Hematopoietic multipotent progenitor cell treated with erythropoietin and hydrocortisone succinate and interleukin-3 and kit ligand, for 15 days (in vitro differentiated cells): Measurements from ENCODE around the gene LENG8.

Source experiments
- DNase-seq: peaks from one replicate; pipeline ENCODE4 v3.0.0-alpha.2; 2015; ENCODE audit warnings: low spot score

Gene LENG8

DNA sequence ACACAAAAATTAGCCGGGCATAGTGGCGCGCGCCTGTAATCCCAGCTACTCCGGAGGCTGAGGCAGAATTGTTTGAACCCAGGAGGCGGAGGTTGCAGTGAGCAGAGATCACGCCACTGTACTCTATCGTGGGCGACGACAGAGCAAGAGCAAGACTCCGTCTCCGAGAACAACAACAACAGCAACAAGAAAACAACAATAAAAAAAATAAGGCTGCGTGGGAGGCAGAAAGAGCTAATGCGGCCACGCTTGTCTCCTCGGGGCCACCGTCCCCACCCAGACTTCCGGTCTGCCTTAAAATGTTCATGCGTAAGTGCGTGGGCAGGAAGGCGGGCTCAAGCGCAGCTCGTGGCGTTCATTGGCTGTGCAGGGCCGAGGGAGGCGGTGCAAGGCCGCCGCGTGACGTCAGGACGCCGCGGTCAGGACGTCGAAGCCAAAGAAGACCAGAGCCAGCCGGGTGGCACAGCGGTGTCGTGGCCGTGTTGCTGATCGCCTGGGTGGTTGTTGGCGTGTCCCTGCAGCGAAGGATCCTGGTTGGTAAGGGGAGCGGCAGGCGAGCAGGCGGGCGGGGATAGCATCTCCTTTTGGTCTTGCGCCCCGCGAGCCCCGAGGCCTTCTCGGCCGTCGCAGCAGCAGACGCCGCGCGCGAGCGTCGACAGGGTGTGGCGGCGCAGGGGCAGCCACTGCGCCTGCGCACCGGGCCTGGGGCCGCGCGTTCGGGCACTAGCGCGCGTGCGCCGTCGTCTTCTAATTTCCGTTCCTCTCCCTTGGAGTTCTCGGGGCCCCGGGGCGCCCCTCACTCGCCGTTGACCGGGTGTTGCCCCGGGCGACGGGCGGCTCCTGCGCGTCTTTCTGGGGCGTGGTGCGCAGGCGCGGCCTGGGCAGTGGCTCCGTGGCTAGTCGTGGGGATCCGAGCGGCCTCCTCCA is at the start of gene LENG8:
Gene LENG8, plus strand, starts transcription at position 426 of the 927 bp plus-strand sequence. CDS start 2,146 bp downstream, outside the sequence.
- DNase-seq: peak; percentile 97

DNA sequence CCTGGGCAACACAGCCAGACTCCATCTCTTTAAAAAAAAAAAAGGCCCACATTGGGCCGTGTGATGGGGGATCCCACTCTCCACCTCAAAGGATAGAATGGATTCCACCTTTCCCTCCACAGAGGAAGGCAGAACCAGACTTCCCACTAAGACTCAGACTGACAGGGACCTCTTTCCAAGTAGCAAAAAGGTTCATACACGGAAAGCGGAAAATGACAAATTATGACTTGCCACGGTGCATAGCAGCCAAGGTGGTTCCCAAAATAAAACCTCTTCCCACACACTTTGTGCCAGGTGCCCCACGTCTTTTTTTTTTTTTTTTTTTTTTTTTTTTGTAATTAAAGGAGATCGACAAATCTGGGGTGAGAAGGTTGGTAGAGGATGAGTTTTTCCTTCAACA is 48.1 kb upstream of the LENG8 start:
- no peak for DNase-seq

DNA sequence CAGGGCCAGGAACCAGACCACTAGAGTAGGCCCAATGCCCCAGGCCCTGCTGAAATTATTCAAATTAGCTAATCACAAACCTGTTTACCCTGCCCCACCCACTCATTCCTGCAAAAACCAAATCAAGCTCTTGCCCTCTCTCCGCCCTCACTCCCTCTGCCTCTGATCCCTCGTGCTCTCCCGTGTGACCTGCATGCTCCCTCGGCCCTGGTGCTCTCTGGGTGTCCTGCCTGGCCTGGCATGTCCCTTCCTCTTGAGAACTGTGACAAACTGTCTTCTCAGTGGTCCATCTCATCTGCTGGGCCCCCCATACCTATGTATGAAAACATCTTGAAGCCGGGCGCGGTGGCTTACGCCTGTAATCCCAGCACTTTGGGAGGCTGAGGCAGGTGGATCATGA is 45.9 kb upstream of the LENG8 start:
- no peak for DNase-seq

DNA sequence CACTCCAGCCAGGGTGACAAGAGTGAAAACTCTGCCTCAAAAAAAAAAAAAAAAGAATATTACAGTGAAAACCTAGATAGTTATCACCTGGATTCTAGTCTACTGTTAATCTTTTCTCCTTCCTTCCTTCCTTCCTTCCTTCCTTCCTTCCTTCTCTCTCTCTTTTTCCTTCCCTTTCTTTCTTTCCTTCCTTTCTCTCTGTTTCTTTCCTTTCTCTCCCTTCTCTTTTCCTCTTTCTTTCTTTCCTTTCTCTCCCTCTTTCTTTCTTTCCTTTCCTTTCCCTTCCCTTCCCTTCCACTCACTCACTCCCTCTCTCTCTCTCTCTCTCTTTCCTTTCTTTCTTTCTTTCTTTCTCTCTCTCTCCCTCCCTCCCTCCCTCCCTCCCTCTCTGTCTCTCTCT is 43.4 kb upstream of the LENG8 start:
- DNase-seq: no peak

DNA sequence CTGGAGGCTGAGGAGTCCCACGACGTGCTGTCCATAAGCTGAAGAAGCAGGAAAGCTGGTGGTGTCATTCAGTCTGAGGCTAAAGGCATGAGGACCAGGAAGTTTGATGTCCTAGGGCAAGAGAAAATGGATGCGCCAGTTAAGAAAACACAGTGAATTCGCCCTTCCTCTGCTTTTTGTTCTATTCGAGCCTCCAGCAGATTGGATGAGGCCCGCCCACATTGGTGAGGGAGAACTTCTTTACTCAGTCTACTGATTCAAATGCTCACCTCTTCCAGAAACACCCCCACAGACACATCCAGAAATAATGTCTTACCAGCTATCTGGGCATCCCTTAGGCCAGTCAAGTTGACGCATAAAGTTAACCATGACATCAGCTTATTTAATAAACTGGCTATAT is 41.2 kb upstream of the LENG8 start:
- no peak for DNase-seq

DNA sequence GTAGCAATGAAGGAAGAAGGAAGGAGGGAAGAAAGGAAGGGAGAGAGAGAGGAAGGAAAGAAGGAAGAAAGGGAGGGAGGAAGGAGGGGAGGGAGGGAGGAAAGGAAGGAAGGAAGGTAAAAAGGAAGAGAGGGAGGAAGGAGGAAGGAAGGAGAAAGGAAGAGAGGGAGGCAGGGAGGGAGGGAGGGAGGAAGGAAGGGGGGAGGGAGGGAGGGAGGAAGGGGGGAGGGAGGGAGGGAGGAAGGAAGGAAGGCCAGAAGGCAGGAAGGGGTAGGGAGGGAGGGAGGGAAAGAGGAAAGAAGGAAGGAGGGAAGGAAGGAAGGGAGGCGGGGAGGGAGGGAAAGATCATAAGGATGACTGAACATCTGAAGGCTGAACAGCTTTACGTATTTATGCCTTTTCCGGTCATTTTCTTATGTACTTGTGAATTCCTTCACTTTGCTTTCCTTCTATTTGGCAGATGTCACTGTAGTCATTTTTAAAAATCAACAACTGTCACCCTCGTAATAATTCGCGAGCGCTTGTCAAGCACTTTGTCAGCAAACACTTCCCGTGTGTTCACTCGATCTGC is 40.5 kb upstream of the LENG8 start:
- no peak for DNase-seq

DNA sequence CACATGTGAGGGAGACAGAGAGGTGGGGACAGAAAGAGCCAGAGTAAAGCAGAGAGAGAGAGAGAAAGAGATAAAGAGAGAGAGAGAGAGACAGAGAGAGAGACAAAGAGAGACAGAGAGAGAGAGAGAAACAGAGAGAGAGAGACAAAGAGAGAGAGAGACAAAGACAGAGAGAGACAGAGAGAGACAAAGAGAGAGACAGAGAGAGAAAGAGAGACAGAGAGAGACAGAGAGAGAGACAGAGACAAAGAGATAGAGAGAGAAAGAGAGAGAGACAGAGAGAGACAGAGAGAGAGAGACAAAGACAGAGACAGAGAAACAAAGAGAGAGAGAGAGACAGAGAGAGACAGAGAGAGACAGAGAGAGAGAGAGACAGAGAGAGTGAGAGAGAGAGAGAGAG is 38.0 kb upstream of the LENG8 start:
- no peak for DNase-seq

DNA sequence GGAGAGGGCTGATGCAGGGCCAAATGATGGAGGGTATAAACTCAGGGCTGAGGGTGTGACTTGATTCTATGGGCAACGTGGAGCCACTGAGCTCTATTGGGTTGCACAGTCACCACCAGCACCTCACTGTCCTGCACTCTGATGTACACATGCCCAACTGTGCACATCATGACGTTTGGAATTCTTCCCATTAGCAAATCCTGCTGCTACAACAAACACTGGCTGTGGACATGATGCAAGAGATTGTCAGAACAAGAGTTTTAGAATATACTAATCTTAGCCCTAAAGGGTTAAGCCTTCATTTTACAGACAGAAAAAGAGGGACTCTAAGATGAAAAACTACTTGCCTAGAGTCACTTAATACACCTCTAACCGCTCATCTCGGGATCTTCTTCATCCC is 36.1 kb upstream of the LENG8 start:
- DNase-seq: no peak

DNA sequence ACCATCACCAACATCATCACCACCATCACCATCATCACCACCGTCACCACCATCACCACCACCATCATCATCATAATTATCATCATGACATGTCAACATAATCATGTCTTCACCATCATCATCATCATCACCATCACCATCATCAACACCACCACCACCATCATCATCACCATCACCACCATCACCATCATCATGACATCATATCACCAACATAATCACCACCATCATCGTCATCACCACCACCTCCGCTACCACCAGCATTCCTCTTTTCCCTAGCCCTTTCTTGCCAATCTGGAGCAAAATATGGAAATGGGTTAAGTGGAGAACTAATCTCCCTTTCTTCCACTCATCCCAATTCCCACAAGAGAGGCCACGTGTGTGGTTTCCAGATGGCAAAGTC is 34.8 kb upstream of the LENG8 start:
- DNase-seq: no peak

DNA sequence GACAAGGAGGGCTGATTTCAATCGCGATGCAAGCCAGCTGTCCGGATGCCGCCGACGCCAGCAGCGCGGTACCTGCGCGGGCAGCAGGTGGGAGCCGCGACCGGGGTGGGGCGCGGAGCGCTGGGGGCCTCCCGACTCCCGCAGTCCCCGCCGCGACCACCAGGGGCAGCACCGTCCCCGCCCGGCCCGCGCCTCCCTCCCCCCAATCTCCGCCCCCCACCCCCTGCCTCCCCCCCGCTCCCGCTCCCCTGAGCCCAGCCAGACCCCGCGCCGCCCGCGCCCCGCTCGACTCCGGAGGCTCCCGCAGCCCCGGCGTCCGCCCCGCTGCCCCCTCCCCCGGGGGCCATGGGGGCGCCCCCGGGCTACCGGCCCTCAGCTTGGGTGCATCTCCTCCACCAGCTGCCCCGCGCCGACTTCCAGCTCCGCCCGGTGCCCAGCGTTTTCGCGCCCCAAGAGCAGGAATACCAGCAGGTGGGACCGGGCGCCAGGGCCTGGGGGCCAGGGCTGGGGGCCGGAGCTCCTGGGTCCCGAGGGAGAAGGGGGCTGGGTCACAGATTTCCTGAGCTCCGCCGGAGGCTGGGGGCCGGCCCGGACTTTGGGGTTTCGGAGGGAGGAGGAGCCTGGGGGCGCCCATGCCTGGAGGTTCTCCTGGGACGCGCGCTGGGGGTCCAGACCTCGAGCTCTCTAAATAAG is 33.6 kb upstream of the LENG8 start, which contains the start of gene TTYH1:
Gene TTYH1, plus strand, starts transcription at position 257 of the 693 bp plus-strand sequence. Its CDS starts 89 bp downstream, at position 346.
- no peak for DNase-seq

DNA sequence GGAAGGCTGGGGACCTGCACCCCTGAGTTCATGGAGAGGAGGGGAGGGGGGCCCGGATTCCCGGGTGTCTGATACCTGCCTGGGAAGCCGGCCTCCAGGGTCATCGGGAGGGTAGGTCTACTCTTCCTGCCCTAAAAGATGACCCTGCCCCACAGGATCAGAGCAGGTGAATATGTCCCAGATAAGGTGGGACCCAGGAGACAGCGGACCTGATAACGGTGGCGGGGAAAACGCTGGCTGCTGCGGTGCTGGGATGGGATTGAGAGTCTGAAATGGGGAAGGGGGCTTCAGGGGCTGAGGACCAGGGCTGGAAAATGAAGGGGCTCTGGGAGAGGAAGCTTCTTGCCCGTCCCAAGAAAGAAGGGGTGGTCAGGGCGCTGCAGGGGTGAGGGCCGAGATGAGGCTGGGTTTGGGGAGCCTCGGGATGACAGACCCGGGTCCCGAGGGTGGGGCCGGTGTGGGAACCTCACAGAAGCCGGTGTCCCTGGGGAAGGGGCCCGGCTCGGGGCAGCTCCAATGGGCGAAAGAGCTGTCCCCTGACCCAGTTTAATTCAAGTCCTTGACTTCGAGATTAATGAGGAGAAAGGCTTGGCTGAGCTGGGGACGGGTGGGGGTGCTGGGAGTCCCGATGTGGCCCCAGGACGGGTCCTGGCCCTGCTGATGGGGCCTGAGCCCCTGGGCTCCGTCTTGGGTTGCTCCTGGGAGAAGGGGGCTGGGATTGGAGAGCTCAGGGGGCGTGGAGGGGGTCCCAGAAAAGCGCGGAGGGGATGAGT is 32.9 kb upstream of the LENG8 start:
- DNase-seq: no peak

DNA sequence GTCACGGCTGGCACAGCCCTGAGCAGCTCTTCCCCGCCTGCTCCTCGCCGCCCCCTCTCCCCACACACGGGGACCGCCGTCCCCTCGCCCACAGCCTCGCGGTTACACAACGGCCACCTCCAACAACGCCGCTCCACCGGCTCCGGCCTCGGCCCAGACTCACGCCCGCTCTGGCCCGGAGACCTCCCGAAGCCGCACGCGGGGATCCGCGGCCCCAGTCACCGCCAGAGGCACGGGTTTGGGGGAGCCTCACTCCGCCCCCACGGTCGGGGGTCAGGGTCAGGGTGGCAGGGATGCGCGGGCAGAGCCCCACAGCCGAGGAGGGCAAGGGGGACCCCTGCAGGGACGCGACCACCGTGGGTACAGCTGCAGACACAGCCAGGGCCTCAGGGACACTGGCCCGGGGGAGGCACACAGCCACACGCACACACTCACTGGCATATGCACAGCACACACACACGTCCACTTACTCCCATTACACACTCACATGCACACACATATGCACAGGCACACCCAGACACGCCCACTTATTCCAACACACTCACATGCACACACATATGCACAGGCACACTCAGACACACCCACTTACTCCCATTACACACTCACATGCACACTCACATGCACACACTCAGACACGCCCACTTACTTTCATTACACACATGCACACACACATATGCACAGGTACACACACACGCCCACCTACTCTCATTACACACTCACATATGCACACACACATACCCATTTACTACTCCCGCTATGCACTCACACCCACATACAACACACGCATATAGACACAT is 32.1 kb upstream of the LENG8 start:
- DNase-seq: no peak

DNA sequence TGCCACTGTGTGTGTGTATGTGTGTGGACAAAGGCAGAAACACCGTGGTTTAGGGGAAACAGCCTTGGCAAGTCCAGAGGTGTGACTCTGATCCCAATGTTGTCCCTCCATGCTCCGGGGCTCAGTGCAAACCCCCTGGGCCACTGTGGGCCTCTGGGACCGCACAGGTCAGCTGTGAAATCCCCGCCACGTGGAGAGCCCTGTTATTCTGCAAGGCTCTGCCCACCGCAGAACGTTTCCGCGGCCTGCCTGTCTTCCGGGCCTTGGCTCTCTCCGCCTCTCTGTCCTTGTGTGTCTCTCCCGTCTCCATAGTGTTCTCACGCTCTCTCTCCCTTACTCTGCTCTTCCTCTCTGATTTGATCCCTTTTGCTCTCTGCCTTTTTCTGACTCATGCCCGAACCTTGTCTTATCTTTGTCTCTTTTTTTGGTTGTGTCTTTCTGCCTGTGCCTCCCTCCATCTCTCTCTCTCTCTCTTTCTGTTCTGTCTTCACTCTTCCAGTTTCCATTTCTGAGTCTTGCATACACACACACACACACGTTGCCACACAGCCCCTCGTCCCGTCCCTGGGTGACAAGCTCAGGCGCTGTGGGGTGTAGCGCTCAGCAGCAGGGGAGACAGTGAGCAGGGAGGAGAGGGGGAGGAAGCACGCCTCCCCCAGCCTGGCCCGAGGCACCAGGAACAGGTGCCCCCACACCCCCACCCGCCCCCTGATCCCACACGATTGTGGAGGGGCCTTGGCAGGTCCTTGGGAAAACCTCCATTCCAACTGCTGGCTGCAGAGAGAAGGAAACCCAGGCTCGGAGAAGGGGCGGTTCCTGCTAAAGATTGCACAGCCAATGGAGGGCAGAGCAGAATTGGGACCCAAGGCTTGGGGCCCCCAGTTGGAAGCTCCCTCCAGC is 30.7 kb upstream of the LENG8 start:
- no peak for DNase-seq

DNA sequence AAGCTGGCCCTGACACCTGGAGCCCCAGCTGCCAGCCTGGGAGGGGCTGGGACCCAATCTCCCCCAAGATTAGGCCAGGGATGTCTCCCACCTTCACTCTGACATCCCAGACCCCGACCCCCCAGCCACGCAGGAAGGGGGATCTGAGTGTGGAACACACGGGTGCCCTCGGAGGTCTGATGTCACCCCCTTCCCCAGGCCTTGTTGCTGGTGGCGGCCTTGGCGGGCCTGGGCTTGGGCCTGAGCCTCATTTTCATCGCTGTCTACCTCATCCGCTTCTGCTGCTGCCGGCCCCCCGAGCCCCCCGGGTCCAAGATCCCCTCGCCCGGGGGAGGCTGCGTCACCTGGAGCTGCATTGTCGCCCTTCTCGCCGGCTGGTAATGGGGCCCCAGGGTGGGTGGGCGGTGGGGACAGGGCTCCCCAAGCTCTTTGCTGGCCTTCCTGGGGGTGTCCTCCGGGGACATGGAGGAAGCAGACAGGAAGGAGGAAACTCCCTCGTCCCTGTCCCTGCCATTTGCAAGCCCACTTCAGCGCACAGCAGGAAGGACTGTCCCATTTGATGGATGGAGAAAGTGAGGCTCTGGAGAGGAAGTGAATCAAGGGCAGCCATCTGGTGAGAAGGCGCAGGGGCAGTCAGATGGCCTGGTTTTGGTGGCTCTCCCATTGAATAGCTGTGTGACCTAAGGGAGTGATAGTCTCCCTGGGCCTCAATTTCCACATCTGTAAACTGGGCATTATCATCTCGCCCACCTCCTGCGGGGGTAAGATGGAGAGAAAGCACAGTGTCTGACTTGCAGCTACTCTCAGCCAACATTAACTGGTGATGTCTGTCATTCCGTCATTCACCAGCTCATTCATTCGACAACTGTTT is 29.8 kb upstream of the LENG8 start:
- no peak for DNase-seq

DNA sequence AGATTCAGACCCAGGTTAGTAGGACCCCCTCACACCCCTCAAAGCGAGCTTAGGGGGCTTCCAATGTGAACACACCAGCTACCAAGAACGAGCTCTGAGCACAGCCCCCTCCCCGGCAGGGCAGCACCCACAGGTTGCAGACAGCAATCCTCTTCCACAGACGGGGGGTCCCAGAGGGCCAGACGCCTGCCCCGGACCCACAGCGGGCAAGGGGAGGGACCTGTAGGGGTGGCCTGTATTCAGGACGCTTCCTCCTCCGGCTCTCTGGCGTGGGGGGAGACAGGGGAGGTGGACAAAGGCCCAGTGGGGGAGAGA is 29.0 kb upstream of the LENG8 start:
- DNase-seq: no peak

DNA sequence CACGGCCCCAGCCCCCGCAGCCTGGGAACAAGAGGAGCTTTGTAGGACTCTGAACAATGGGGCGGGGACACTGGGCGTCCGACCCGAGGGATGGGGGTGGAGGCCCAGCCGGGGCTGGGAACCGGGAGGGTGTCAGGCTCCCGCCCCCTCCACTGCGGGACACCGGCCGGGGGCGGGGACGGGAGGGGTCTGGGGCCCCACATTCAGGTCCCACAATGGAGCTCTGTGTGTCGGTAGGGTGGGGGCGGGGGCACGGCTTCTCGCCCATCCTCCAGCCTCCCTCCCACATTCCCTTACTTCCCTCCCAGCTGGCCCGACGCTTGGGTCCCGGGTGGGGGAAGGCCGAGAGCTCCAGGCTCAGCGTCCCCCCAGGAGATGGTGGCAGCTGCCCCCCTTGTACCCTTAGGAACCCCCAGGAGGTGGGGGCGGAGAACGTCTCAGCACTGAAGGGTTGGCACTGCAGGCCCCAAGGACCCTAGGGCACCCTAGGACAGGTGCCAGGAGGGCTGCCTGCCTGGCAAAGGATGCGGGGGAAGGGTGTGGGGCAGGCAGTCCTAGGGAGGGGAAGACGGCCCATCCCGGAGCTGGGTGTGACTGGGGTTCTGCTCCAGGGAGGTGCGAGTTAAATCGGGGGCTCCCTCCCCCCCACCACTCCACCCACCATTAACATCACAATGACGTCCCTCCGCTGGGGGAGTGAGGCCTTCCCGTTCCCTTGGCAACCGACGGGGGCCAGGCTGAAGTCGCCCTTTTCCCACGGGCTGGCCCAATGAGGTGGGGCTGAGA is 28.4 kb upstream of the LENG8 start:
- no peak for DNase-seq

DNA sequence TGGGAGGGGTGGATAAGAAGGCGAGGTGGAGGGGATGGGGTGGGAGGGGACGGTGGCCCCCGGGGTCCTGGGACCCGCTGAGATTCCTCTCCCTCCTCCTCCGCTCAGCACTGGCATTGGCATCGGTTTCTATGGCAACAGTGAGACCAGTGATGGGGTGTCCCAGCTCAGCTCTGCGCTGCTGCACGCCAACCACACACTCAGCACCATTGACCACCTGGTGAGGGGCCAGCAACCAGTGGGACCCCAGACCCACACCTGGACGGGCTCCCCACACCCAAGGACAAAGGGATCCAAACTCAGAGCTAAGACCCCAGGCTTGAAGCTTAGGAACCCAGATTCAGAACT is 27.9 kb upstream of the LENG8 start:
- DNase-seq: no peak

DNA sequence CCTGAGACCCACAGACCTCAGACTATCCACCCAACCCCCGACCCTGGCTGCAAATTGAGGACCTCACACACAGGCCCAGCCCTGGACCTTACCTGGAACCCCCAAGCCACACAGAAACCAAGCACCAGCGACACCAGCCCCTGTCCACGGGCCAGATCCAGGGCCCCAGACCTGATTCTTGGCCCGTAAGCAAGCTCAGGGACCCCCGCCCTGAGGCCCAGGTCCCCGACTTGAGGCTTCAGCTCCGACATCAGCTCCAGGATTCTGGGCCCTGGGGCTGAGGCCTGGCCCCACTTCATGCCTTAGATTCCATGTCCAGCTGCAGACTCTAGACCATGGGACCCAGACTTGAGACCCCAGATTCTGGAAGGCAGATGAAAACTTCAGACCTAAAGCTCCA is 27.5 kb upstream of the LENG8 start:
- DNase-seq: no peak

DNA sequence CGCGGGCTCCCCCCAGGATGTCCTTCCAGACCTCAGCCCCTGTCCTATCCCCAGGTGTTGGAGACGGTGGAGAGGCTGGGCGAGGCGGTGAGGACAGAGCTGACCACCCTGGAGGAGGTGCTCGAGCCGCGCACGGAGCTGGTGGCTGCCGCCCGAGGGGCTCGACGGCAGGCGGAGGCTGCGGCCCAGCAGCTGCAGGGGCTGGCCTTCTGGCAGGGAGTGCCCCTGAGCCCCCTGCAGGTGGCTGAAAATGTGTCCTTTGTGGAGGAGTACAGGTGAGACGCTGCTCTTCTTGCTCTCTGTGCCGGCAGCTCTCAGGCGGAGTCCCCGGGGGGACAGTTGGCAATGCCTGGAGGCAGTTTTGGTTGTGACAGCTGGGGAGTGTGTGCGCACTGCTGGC is 26.9 kb upstream of the LENG8 start:
- no peak for DNase-seq
